Loucy (cell line): Measurements from ENCODE around the gene MRGPRX2.

Experiments
- H2AFZ ChIP-seq: fragments of 200-600 bp; sonication (generic); 2 replicates; pipeline ENCODE4 v1.6.0; 2016; ENCODE audit warnings: antibody characterized with exemption, mild to moderate bottlenecking, low read length, moderate library complexity
- H3F3A ChIP-seq: fragments of 200-600 bp; 2 replicates; pipeline ENCODE4 v1.6.0; 2016; ENCODE audit warnings: antibody characterized with exemption, low read depth, mild to moderate bottlenecking
- H3K27me3 ChIP-seq: fragments of 200-600 bp; sonication (generic); 2 replicates; pipeline ENCODE4 v1.6.1; 2014; ENCODE audit warnings: low read length, mild to moderate bottlenecking; ENCODE audit not compliant: insufficient read depth, poor library complexity, severe bottlenecking
- H3K36me3 ChIP-seq: fragments of 200-600 bp; sonication (generic); 2 replicates; pipeline ENCODE4 v1.6.1; 2016; ENCODE audit warnings: low read length; ENCODE audit not compliant: insufficient read depth
- H3K4me1 ChIP-seq: fragments of 200-600 bp; sonication (generic); 2 replicates; pipeline ENCODE4 v1.5.1; 2014; ENCODE audit warnings: low read length, mild to moderate bottlenecking; ENCODE audit not compliant: insufficient read depth, poor library complexity, severe bottlenecking
- H3K4me2 ChIP-seq: fragments of 200-600 bp; sonication (generic); 2 replicates; pipeline ENCODE4 v1.6.0; 2014; ENCODE audit warnings: antibody characterized with exemption, low read length, low read depth, mild to moderate bottlenecking; ENCODE audit not compliant: poor library complexity, severe bottlenecking
- H3K4me3 ChIP-seq: fragments of 200-600 bp; sonication (generic); 2 replicates; pipeline ENCODE4 v1.5.1; 2014; ENCODE audit warnings: low read length, mild to moderate bottlenecking, mixed read lengths; ENCODE audit not compliant: poor library complexity, severe bottlenecking
- H3K79me2 ChIP-seq: fragments of 200-600 bp; sonication (generic); 2 replicates; pipeline ENCODE4 v1.6.1; 2014; ENCODE audit warnings: low read length; ENCODE audit not compliant: insufficient read depth
- H3K9ac ChIP-seq: fragments of 200-600 bp; sonication (generic); 2 replicates; pipeline ENCODE4 v1.6.0; 2014; ENCODE audit warnings: mild to moderate bottlenecking, low read depth, low read length, moderate library complexity; ENCODE audit not compliant: poor library complexity, severe bottlenecking
- H3K9me2 ChIP-seq: fragments of 200-600 bp; sonication (generic); replicated peaks from 2 replicates; pipeline ENCODE4 v1.6.1; 2016; ENCODE audit warnings: low read depth, low read length, mixed read lengths
- H3K9me3 ChIP-seq: fragments of 200-600 bp; sonication (generic); 2 replicates; pipeline ENCODE4 v1.6.1; 2014; ENCODE audit warnings: mild to moderate bottlenecking, antibody characterized with exemption, low read length, low read depth; ENCODE audit not compliant: insufficient read depth
- H4K20me1 ChIP-seq: fragments of 200-600 bp; sonication (generic); 2 replicates; pipeline ENCODE4 v1.6.0; 2014; ENCODE audit warnings: antibody characterized with exemption, low read length, mild to moderate bottlenecking; ENCODE audit not compliant: insufficient read depth, poor library complexity, severe bottlenecking
- CTCF ChIP-seq: fragments of 200-600 bp; sonication (generic); conservative IDR thresholded peaks from 2 replicates; pipeline ENCODE4 v1.5.1; 2014; ENCODE audit warnings: mild to moderate bottlenecking, antibody characterized with exemption, low read length
- EZH2phosphoT487 ChIP-seq: fragments of 200-600 bp; IDR thresholded peaks from 2 replicates; pipeline ENCODE4 v1.6.1; 2018; ENCODE audit warnings: antibody characterized with exemption, mild to moderate bottlenecking, moderate library complexity, borderline replicate concordance

The MRGPRX2 gene

GRCh38 chr11:19091366-19091765 is 30.8 kb upstream of the MRGPRX2 start:
- peaks cover 4% of the 10 kb centered on the region for H3K4me1 ChIP-seq
- no peaks in the 10 kb centered on the region for H3K79me2 ChIP-seq
- no peaks in the 10 kb centered on the region for H3K9me3 ChIP-seq
- no peaks in the 10 kb centered on the region for H3K27me3 ChIP-seq
- no peaks in the 10 kb centered on the region for H3F3A ChIP-seq
- H3K4me3 ChIP-seq, result no peak overlapping the region
- H3K36me3 ChIP-seq, result no peaks in the 10 kb centered on the region
- no peak overlapping the region for H3K4me2 ChIP-seq
- TF ChIP-seq CTCF, result 0 out of 2 replicates have a peak, but pooled peaks have one; percentile 4
- TF ChIP-seq EZH2phosphoT487, result no peak
- H3K9me2 ChIP-seq, result no peaks in the 10 kb centered on the region
- no peaks in the 10 kb centered on the region for H4K20me1 ChIP-seq
- H2AFZ ChIP-seq, result peak overlapping the region; percentile 72
- H3K9ac ChIP-seq, result no peak overlapping the region

DNA sequence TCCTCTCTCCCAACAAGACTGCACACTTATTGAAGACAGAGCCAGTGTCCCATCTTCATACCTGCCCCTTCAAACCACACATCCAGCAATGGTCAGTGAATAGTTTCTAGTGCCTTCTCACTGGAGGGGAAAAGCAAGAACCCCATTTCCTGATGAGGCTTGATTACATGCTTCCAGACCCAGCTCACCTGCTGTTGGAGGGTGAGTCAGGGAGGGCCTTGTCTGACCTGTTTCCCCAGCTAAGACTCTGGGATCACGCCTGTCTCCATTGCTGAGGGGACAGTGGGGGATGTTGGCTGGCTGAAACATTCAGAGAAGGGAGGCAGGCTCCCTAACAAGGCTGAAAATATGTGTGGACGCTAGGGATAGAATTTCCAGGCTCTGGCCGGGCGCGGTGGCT is 28.9 kb upstream of the MRGPRX2 start:
- no peaks in the 10 kb centered on the region for H3K36me3 ChIP-seq
- no peaks in the 10 kb centered on the region for H3K9me3 ChIP-seq
- no peak overlapping the region for H2AFZ ChIP-seq
- no peak overlapping the region for H3K4me2 ChIP-seq
- H3K4me3 ChIP-seq, result no peak overlapping the region
- no peaks in the 10 kb centered on the region for H3K27me3 ChIP-seq
- no peak for TF ChIP-seq EZH2phosphoT487
- no peak for TF ChIP-seq CTCF
- no peaks in the 10 kb centered on the region for H4K20me1 ChIP-seq
- no peaks in the 10 kb centered on the region for H3K79me2 ChIP-seq
- no peaks in the 10 kb centered on the region for H3F3A ChIP-seq
- no peak overlapping the region for H3K9ac ChIP-seq
- no peaks in the 10 kb centered on the region for H3K9me2 ChIP-seq
- H3K4me1 ChIP-seq, result peaks cover 4% of the 10 kb centered on the region

- H3K79me2 ChIP-seq, result no peaks in the 10 kb centered on the region
- H2AFZ ChIP-seq, result no peak overlapping the region
- H3K4me1 ChIP-seq, result peaks cover 4% of the 10 kb centered on the region
- H3K9ac ChIP-seq, result no peak overlapping the region
- H3K9me2 ChIP-seq, result no peaks in the 10 kb centered on the region
- no peaks in the 10 kb centered on the region for H3F3A ChIP-seq
- no peak overlapping the region for H3K4me3 ChIP-seq
- no peaks in the 10 kb centered on the region for H3K36me3 ChIP-seq
- TF ChIP-seq CTCF, result no peak
- TF ChIP-seq EZH2phosphoT487, result no peak
- H3K27me3 ChIP-seq, result no peaks in the 10 kb centered on the region
- H3K4me2 ChIP-seq, result no peak overlapping the region
- no peaks in the 10 kb centered on the region for H3K9me3 ChIP-seq
- H4K20me1 ChIP-seq, result no peaks in the 10 kb centered on the region
Observed at GRCh38 chr11:19088791-19089190, 28.3 kb upstream of the MRGPRX2 start.
